H9 (cell line): ENCODE measurements around the gene PDXK. TPM values are rescaled to one million over a fixed set of nuclear protein-coding genes. Genes with fewer than 3 reads are reported as not detected.

ENCODE experiments used
- DNase-seq: peaks from one replicate; pipeline ENCODE4 v3.0.0-alpha.2; 2017
- H2AFZ ChIP-seq: one replicate; pipeline ENCODE4 v1.6.1; 2013; ENCODE audit warnings: mild to moderate bottlenecking, low read length, control low read depth, moderate library complexity
- H2AK5ac ChIP-seq: 2 replicates; pipeline ENCODE4 v1.6.1; 2013; ENCODE audit warnings: low read length, control low read depth, mixed read lengths; ENCODE audit not compliant: insufficient read length
- H2BK120ac ChIP-seq: one replicate; pipeline ENCODE4 v1.6.1; 2013; ENCODE audit warnings: low read depth, mild to moderate bottlenecking, low read length, control low read depth, inconsistent platforms; ENCODE audit not compliant: poor library complexity, severe bottlenecking
- H2BK12ac ChIP-seq: 2 replicates; pipeline ENCODE4 v1.6.1; 2013; ENCODE audit warnings: low read length, control low read depth, mixed read lengths, low read depth; ENCODE audit not compliant: insufficient read length
- H2BK15ac ChIP-seq: 2 replicates; pipeline ENCODE4 v1.6.1; 2013; ENCODE audit warnings: low read depth, low read length, control low read depth
- H2BK20ac ChIP-seq: one replicate; pipeline ENCODE4 v1.6.1; 2013; ENCODE audit warnings: low read depth, mild to moderate bottlenecking, low read length, control low read depth, inconsistent platforms; ENCODE audit not compliant: poor library complexity, severe bottlenecking
- H2BK5ac ChIP-seq: 2 replicates; pipeline ENCODE4 v1.6.1; 2013; ENCODE audit warnings: low read length, control low read depth, mixed read lengths; ENCODE audit not compliant: insufficient read length
- H3K14ac ChIP-seq: 2 replicates; pipeline ENCODE4 v1.6.1; 2013; ENCODE audit warnings: low read length, control low read depth; ENCODE audit not compliant: insufficient read depth
- H3K18ac ChIP-seq: 2 replicates; pipeline ENCODE4 v1.6.1; 2013; ENCODE audit warnings: low read depth, mild to moderate bottlenecking, mixed read lengths, low read length, control low read depth; ENCODE audit not compliant: insufficient read length
- H3K23ac ChIP-seq: 2 replicates; pipeline ENCODE4 v1.6.1; 2013; ENCODE audit warnings: low read length, control low read depth, mixed read lengths, low read depth; ENCODE audit not compliant: insufficient read length
- H3K23me2 ChIP-seq: 2 replicates; pipeline ENCODE4 v1.6.1; 2013; ENCODE audit warnings: low read depth, mild to moderate bottlenecking, mixed read lengths, low read length, control low read depth; ENCODE audit not compliant: insufficient read length, poor library complexity, severe bottlenecking
- H3K27ac ChIP-seq: 2 replicates; pipeline ENCODE4 v1.5.1; 2013; ENCODE audit warnings: low read length, control low read depth, mixed read lengths, low read depth; ENCODE audit not compliant: insufficient read length
- H3K27me3 ChIP-seq: 2 replicates; pipeline ENCODE4 v1.6.1; 2013; ENCODE audit warnings: low read length, control low read depth, inconsistent platforms; ENCODE audit not compliant: insufficient read depth
- H3K4ac ChIP-seq: 2 replicates; pipeline ENCODE4 v1.6.1; 2013; ENCODE audit warnings: low read depth, mild to moderate bottlenecking, control low read depth, inconsistent platforms, low read length, moderate library complexity
- H3K4me1 ChIP-seq: 2 replicates; pipeline ENCODE4 v1.6.1; 2013; ENCODE audit warnings: low read length, control low read depth, inconsistent platforms; ENCODE audit not compliant: insufficient read depth
- H3K4me2 ChIP-seq: 2 replicates; pipeline ENCODE4 v1.6.1; 2013; ENCODE audit warnings: low read length, control low read depth, mixed read lengths; ENCODE audit not compliant: insufficient read length, insufficient read depth
- H3K56ac ChIP-seq: 2 replicates; pipeline ENCODE4 v1.6.1; 2013; ENCODE audit warnings: low read depth, mild to moderate bottlenecking, mixed read lengths, low read length, control low read depth; ENCODE audit not compliant: insufficient read length
- H3K79me1 ChIP-seq: 2 replicates; pipeline ENCODE4 v1.6.1; 2013; ENCODE audit warnings: low read depth, mild to moderate bottlenecking, moderate library complexity, low read length, control low read depth, inconsistent platforms; ENCODE audit not compliant: insufficient read depth, poor library complexity, severe bottlenecking
- H3K79me2 ChIP-seq: 2 replicates; pipeline ENCODE4 v1.6.1; 2013; ENCODE audit warnings: low read length, control low read depth, inconsistent platforms; ENCODE audit not compliant: insufficient read depth
- H3K9ac ChIP-seq: 2 replicates; pipeline ENCODE4 v1.6.1; 2013; ENCODE audit warnings: low read length, control low read depth, mixed read lengths; ENCODE audit not compliant: insufficient read length; ENCODE audit errors: extremely low read depth
- H3K9me3 ChIP-seq: one replicate; pipeline ENCODE4 v1.6.1; 2013; ENCODE audit warnings: low read depth, low read length, inconsistent platforms; ENCODE audit not compliant: control insufficient read depth
- H3T11ph ChIP-seq: one replicate; pipeline ENCODE4 v1.6.1; 2013; ENCODE audit warnings: mild to moderate bottlenecking, low read length, control low read depth, inconsistent platforms
- H4K20me1 ChIP-seq: one replicate; pipeline ENCODE4 v1.6.1; 2013; ENCODE audit not compliant: control insufficient read depth, insufficient read length, insufficient read depth
- H4K5ac ChIP-seq: 2 replicates; pipeline ENCODE4 v1.6.1; 2013; ENCODE audit warnings: low read depth, mild to moderate bottlenecking, mixed read lengths, low read length, control low read depth; ENCODE audit not compliant: insufficient read length
- H4K8ac ChIP-seq: replicated peaks from 2 replicates; pipeline ENCODE4 v1.6.1; 2013; ENCODE audit warnings: low read length, control low read depth, mixed read lengths, low read depth; ENCODE audit not compliant: insufficient read length
- H4K91ac ChIP-seq: 2 replicates; pipeline ENCODE4 v1.6.1; 2013; ENCODE audit warnings: low read depth, mild to moderate bottlenecking, moderate library complexity, mixed read lengths, low read length, control low read depth; ENCODE audit not compliant: insufficient read length
- H3K27ac Mint-ChIP-seq, 3 experiments: 2 replicates in 2 of 3; 3 replicates in 1 of 3; pipeline ENCODE4 v1.8.0; 2020 to 2021; ENCODE audit warnings: mixed read lengths in 3 of 3, mild to moderate bottlenecking in 1 of 3, moderate library complexity in 1 of 3
- H3K27me3 Mint-ChIP-seq: 2 replicates; pipeline ENCODE4 v1.8.0; 2021; ENCODE audit warnings: low read depth, mild to moderate bottlenecking, moderate library complexity, mixed read lengths
- H3K36me3 Mint-ChIP-seq, 3 experiments: 2 replicates in 2 of 3; 3 replicates in 1 of 3; pipeline ENCODE4 v1.8.0; 2020 to 2021; ENCODE audit warnings: low read depth in 3 of 3, mixed read lengths in 3 of 3; ENCODE audit not compliant: insufficient read depth in 1 of 3
- H3K4me1 Mint-ChIP-seq, 2 experiments: 2 replicates each; pipeline ENCODE4 v1.8.0; 2020; ENCODE audit warnings: mixed read lengths in 2 of 2
- H3K4me3 Mint-ChIP-seq, 2 experiments: 2 replicates in 1 of 2; 3 replicates in 1 of 2; pipeline ENCODE4 v1.8.0; 2020 to 2021; ENCODE audit warnings: mild to moderate bottlenecking in 2 of 2, mixed read lengths in 2 of 2, moderate library complexity in 1 of 2
- H3K9me3 Mint-ChIP-seq, 2 experiments: 2 replicates in 1 of 2; 3 replicates in 1 of 2; pipeline ENCODE4 v1.8.0; 2020; ENCODE audit warnings: mild to moderate bottlenecking in 2 of 2, mixed read lengths in 2 of 2, moderate library complexity in 1 of 2
- WGBS: extraction: QIAGEN DNeasy Blood & Tissue Kit; methylation state at CpG from one replicate; pipeline ENCODE4 v1.1.7; 2013; ENCODE audit warnings: missing lambda C conversion rate, low lambda C conversion rate, mixed read lengths; ENCODE audit not compliant: insufficient read length; ENCODE audit errors: extremely low coverage; 5-methylcytosine and 5-hydroxymethylcytosine counted together
- total RNA-seq: library from RNA; stranded (reverse); gene quantifications from 2 replicates; pipeline ENCODE4 v1.2.1, GENCODE V29; 2021
- TF ChIP-seq, protein P1 (sequence below): fragments of 200-600 bp; sonication (generic); conservative IDR thresholded peaks from 3 replicates; pipeline ENCODE4 v1.8.0; 2021; ENCODE audit warnings: antibody characterized with exemption, mild to moderate bottlenecking

Gene PDXK
- total RNA-seq, 1 experiment from 2014 or later = 109 TPM

DNA sequence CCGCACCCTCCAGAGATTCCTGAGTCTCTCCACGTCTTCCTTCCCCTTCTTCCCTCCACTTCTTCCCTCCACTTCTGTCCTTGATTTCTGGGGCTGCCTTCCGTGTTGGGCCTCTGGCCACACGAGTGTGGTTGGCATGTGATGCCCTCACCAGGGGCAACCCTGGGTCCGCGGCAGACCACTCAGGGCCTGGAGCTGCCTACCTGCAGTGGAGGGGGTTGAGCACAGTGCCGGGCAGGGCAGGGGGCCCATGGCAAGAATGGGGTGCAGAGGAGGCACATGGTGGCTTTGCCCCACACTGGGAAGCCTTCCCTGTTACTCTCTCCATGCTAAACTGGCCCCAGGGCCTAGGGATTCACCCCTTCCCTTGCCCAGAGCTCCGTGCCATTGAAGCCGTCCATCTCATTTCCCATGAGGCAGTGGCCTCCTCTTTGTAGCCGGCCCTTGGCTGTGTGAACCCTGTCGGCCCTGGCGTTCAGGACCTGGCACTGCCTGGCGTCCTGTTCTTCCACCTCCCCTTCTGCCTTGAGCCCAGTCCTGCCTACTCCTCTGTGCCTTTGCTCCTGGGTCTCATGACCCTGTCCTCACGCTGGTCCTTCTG, 83.9 kb downstream of the PDXK start:
- Histone ChIP-seq H3K18ac (no peak overlapping the region), H4K20me1 (no peaks in the 10 kb centered on the region), H4K91ac (no peak overlapping the region), H3K79me1 (no peaks in the 10 kb centered on the region), H2AK5ac (no peak overlapping the region), H3K27me3 (no peaks in the 10 kb centered on the region), H2BK20ac (no peak overlapping the region), H3K4ac (no peak overlapping the region), H2BK12ac (no peak overlapping the region), H3K23ac (no peak overlapping the region), H3K27ac (no peak overlapping the region), H4K8ac (no peak overlapping the region), H2AFZ (no peak overlapping the region), H3K4me1 (no peaks in the 10 kb centered on the region), H3K14ac (no peak overlapping the region; the same call in 1 of the 2 replicates), H4K5ac (no peak overlapping the region), H3K9me3 (no peaks in the 10 kb centered on the region), H3T11ph (no peak overlapping the region), H3K79me2 (no peaks in the 10 kb centered on the region), H2BK5ac (no peak overlapping the region), H3K23me2 (no peaks in the 10 kb centered on the region), H2BK15ac (no peak overlapping the region), H2BK120ac (no peak overlapping the region), H3K4me2 (no peak overlapping the region), H3K56ac (no peak overlapping the region), H3K9ac (no peak overlapping the region)
- Mint-ChIP-seq H3K27ac (no peak overlapping the region; a peak in 2 of 7 replicates), H3K9me3 (no peaks in the 10 kb centered on the region), H3K27me3 (no peaks in the 10 kb centered on the region), H3K4me1 (no peaks in the 10 kb centered on the region), H3K36me3 (peaks cover 47 to 74% (median 72%) of the 10 kb centered on the region in 3 experiments), H3K4me3 (no peak overlapping the region)
- TF ChIP-seq, protein P1, sequence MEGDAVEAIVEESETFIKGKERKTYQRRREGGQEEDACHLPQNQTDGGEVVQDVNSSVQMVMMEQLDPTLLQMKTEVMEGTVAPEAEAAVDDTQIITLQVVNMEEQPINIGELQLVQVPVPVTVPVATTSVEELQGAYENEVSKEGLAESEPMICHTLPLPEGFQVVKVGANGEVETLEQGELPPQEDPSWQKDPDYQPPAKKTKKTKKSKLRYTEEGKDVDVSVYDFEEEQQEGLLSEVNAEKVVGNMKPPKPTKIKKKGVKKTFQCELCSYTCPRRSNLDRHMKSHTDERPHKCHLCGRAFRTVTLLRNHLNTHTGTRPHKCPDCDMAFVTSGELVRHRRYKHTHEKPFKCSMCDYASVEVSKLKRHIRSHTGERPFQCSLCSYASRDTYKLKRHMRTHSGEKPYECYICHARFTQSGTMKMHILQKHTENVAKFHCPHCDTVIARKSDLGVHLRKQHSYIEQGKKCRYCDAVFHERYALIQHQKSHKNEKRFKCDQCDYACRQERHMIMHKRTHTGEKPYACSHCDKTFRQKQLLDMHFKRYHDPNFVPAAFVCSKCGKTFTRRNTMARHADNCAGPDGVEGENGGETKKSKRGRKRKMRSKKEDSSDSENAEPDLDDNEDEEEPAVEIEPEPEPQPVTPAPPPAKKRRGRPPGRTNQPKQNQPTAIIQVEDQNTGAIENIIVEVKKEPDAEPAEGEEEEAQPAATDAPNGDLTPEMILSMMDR = no peak
- no peak for DNase-seq
- WGBS = no CpG with 5 or more reads among the region's 14 CpGs
